Umbilical cord (tissue), 2 donors: ENCODE measurements around the gene GPR132. TPM values are rescaled to one million over a fixed set of nuclear protein-coding genes. Genes with fewer than 3 reads are reported as not detected.
"Not testable (repeated sequence)": the region's sequence is repeated elsewhere in the genome, so short reads cannot be mapped to it uniquely, and the experiment has no call there.

Experiments
- DNase-seq: peaks from one replicate; pipeline ENCODE4 v3.0.0-alpha.2; 2015; ENCODE audit warnings: low spot score
- total RNA-seq: library from RNA; depleted of rRNA; stranded (reverse); fragments of >200 nt; gene quantifications from one replicate; pipeline ENCODE4 v1.2.3, GENCODE V29; 2014; ENCODE audit warnings: low replicate concordance; ENCODE audit not compliant: insufficient read depth

Gene GPR132
- total RNA-seq = 4.1 TPM

GRCh38 chr14:105065280-105066228 is at the start of gene GPR132:
Gene GPR132 (minus strand): TSS chr14:105065430. CDS start chr14:105055420, 10,010 bp downstream.
- DNase-seq = no peak

GRCh38 chr14:105109243-105109642 is 44.0 kb upstream of the GPR132 start:
- not testable (repeated sequence) for DNase-seq

GRCh38 chr14:105108516-105108864 is 43.3 kb upstream of the GPR132 start:
- DNase-seq = no peak

GRCh38 chr14:105107781-105108515 is 42.7 kb upstream of the GPR132 start:
- no peak for DNase-seq

GRCh38 chr14:105107351-105107750 is 42.1 kb upstream of the GPR132 start:
- DNase-seq = no peak

GRCh38 chr14:105105158-105105557 is 39.9 kb upstream of the GPR132 start:
- DNase-seq = no peak

GRCh38 chr14:105102893-105103292 is 37.7 kb upstream of the GPR132 start:
- DNase-seq = no peak

- no peak for DNase-seq
Measured at GRCh38 chr14:105102361-105102870, 37.2 kb upstream of the GPR132 start.

GRCh38 chr14:105100910-105101309 is 35.7 kb upstream of the GPR132 start:
- no peak for DNase-seq

- DNase-seq = no peak
Measured at GRCh38 chr14:105099778-105100177, 34.5 kb upstream of the GPR132 start.

GRCh38 chr14:105098316-105098715 is 33.1 kb upstream of the GPR132 start:
- DNase-seq = no peak

GRCh38 chr14:105097794-105098127 is 32.5 kb upstream of the GPR132 start:
- DNase-seq = no peak

GRCh38 chr14:105096206-105096875 is 31.1 kb upstream of the GPR132 start:
- no peak for DNase-seq

- DNase-seq = no peak
Measured at GRCh38 chr14:105095236-105095805, 30.1 kb upstream of the GPR132 start.

- DNase-seq = no peak
Measured at GRCh38 chr14:105094193-105094907, 29.1 kb upstream of the GPR132 start.

- DNase-seq = peak; percentile 91
Measured at GRCh38 chr14:105093431-105094192, 28.4 kb upstream of the GPR132 start.

- DNase-seq = peak; percentile 88
Measured at GRCh38 chr14:105093038-105093430, 27.8 kb upstream of the GPR132 start.

GRCh38 chr14:105092171-105093037 is 27.2 kb upstream of the GPR132 start:
- peak; percentile 57 for DNase-seq

- peak; percentile 74 for DNase-seq
Measured at GRCh38 chr14:105091517-105092170, 26.4 kb upstream of the GPR132 start.
